EH (cell line): Measurements from ENCODE around the gene NOL4L.
"Not testable (repeated sequence)": the region's sequence is repeated elsewhere in the genome, so short reads cannot be mapped to it uniquely, and the experiment has no call there.

ENCODE experiments used
- DNase-seq: peaks from one replicate; pipeline ENCODE4 v3.0.0-alpha.2; 2015; ENCODE audit warnings: low read depth

The NOL4L gene

DNA sequence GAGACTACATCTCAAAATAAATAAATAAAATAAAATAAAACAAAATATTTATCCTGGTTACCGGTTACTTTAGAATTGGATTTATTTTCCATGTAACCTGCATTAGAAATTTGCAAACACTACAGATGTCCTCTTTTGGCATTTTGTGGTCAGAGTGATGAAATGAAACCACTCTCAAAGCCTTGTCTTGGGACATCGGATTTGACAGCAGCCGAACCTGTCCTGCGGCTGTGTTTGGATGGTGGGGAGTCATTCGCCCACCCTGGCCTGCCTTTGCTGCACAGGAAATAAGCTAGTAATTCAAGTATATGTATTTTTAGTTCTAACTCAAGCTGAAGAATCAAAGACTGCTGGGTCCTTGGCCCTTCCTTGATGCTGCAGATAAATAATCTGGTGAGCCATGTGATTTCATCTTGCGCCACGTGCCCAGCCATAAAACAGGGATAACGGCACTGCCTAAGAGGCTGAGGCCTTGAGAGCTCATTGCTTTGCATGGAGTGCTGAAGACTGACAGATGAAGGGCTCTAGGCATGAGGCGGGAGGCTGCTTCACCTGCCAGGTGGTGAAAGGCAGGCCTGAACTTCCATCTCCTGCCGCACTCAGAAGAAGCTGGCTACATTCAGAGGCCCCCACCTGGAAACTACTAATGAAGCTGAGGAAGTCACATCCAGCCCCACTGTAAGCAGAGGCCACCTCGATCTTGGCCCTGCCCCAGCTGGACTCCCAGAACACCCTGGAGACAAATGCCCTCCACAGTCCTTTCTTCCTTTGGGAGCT, 76.9 kb downstream of the NOL4L start:
- DNase-seq = no peak

DNA sequence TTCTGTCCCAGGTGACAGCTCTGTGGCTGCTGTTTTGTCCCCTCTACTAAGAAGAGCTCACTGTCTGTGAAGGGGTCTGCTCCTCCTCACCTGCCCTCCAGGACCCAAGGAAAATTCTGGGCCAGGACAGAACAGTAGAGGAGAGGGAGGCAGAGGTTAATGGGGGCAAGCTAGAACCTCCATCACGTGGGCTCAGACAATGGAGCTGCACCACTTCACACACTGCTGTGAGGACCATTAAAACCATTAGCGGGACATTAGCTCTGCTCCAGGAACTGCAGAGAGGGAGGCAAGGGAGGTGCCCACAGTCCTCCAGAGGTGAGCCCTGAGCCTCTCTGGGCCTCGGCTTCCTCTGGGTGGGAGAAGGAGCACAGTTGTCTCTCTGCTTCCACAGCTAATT, 78.4 kb downstream of the NOL4L start:
- no peak for DNase-seq

GRCh38 chr20:32505723-32506473, 79.2 kb downstream of the NOL4L start:
- no peak for DNase-seq

DNA sequence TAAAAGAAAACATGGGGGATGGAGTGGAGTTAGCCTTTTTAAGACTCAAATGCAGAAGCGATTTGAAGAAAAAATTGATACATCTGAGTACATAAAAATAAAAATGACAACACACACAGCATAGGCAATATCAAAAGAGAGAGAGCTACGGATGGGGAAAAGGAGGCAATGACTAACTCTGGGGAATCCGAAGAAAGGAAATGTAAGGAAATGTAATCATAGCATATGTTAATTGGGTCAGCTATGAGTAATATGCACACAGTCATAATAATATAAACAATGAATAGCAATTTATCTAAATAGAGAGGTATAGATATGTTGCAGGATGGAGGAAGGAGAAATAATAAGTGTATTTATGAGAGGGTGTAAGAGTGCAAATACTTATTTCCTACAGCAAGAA, 83.4 kb downstream of the NOL4L start:
- peak; percentile 51 for DNase-seq

DNA sequence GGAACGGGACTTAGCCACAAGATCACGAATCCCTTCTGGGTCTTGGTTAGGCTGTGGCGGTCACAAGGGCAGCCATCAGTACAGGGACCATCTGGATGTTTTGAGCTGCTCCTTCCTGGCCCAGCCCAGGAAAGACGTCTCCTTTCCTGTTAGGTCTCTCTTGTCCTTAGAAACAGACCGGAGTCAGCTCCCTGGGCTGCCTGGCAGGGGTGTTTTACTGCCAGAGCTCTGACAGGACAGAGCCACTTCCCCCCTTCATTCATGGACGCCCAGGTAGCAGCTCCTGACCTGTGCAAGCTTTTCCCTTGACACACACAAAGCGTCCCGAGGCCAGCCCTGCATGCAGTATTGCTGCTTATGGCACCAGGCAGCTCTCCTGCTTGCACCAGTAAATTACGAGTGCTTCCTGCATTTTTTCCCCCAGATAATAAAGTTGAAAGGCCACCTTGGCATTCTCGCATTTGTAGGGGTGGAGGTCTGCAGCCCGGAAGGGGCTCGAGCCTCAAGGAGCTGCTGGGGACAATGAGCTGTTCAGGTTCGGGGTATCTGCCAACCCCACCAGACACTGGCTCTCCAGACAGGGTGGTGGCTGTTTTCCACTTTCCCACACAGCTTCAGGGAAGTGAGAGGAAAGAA, 87.4 kb downstream of the NOL4L start:
- no peak for DNase-seq

DNA sequence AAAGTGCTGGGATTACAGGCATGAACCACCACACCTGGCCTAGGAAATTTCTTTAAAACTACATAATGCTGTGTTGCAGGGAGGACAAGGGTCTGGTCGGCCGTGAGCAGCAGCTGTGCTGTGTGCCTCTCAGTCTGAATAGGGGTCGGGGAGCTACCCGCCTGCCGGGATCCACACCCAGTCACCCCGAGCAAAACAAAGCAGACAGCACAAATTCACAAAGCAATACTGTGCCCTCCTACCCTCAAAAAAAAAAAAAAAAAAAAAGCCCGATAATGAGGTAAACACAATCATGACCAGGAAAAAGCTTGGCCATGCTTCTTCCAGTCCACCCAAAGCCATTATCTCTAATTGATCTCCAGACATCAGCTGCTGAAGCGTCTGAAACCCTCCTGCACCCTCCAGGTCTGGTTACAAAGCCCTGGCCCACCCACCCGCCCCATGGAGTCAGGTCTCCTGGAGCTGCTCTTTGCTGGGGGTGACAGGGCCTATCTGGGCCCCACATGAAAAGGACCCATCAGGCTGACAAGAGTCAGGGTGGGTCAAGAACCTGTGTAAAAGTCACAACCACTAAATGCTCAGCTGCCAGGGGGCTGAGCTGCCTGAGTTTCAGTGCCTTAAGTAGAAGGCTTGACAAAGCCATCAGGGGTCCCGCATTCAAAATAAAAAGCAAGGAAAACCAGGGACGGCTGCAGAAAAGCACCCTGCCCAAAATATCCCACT, 88.2 kb downstream of the NOL4L start:
- DNase-seq = no peak

- no peak for DNase-seq
Observed at GRCh38 chr20:32495949-32496348, 89.2 kb downstream of the NOL4L start.

DNA sequence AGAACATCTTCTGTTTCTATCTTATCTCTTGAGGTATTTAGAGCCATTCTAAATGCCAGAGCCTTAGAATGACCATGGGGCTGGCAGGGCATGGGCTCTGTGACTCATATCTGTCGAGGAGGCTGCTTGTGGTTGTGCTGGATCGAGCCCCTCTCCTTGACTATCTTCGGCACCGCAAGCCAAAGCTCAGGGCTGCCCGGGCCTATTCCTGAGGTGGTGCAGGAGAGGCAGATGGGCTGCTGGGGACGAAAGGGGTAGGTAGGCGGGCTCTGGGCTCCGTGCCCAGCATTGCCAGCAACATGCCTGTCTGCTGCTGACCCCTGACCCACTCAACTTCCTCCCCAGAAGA, 89.9 kb downstream of the NOL4L start:
- no peak for DNase-seq

GRCh38 chr20:32494483-32495216, 90.5 kb downstream of the NOL4L start:
- DNase-seq = no peak

- no peak for DNase-seq
Observed at GRCh38 chr20:32493356-32493755, 91.8 kb downstream of the NOL4L start.

GRCh38 chr20:32491764-32492151, 93.4 kb downstream of the NOL4L start:
- DNase-seq = not testable (repeated sequence)

DNA sequence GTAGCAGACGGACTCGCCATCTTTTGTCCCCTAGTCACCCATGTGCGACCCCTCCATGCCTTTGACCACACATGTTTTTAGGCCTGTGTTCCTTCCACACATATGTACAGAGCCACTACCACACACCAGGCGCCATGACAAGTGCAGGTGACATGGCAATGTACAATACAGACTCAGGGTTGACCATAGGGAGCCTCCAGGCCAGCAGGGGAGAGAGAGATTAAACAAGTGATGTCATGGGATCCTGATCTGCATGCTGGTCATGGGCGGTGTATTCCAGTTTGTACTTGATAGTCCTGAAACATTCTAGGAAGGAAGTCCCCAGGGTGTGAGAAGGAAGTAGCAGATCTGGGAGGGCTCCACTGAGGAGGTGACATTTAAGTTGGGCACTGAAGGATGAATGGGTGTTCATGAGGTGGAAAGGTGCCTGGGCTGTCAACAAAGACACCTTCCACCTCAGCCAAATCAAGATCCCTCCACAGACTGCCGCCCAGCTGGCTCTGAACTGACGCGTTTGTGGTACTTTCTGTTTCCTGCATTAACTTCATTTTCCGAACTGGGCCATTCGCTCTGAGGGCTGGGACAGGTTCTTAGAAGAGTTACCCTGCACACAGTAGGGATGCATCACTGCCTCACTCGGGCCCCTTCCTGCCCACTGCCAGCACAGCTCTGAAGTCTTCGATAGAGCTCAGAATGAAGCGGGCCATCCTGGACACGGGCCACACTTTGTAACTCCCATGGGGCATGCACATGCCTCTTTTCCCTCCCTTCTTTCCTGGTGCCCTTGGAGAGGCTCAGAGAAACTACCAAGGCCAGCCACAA, 94.0 kb downstream of the NOL4L start:
- DNase-seq = no peak

GRCh38 chr20:32488066-32488838, 96.9 kb downstream of the NOL4L start:
- DNase-seq = no peak

DNA sequence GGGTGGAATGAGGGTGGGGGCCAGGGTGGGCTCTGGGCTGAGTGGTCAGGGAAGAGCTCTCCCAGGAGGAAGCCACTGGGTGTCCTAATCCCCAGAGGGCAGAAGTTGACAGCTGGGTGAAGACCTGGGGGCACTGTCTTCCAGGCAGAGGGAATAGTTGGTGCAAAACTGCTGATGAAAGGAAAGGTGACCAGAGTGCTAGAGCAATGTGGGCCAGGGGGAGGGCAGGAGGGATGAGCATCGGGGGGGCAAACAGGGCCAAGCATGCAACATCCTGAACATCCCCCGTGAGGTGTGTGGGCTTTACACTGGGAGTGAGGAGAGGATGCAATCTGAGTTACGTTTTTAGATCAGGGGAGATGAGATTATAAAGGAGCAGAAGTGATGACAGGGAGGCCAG, 97.8 kb downstream of the NOL4L start:
- DNase-seq = no peak

DNA sequence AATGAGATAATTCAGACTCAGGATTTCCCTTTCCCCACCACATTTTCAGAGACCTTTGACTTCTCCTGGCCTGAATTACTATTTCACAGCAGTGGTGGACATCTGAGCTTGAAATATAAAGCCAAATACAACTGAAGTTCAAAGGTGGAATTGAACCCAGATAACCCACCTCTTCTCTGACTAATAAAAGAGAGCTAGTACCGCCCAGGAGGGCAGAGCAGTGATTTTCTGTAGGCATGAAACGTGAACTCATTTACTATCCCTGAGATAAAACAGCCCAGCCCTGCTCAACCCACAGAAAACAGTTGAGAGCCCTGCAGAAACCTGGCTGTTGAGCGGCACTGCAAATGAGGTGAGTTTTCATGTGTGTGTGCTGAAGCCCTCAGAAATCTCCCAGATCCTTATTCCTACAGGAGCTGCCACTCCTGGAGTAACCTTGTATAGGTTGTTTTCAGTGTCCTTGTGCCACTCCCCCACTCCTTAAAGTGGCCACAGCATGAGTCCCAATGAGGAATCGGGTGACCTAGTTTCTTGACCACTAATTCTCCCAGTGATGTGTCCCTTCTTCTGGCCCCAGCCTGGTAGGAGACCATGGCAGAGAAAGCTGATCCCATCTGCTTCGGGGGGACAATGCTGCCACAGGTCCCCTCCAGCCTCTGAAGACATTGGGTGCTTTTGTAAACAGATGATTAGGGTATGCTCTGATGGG, 99.2 kb downstream of the NOL4L start:
- DNase-seq = no peak

DNA sequence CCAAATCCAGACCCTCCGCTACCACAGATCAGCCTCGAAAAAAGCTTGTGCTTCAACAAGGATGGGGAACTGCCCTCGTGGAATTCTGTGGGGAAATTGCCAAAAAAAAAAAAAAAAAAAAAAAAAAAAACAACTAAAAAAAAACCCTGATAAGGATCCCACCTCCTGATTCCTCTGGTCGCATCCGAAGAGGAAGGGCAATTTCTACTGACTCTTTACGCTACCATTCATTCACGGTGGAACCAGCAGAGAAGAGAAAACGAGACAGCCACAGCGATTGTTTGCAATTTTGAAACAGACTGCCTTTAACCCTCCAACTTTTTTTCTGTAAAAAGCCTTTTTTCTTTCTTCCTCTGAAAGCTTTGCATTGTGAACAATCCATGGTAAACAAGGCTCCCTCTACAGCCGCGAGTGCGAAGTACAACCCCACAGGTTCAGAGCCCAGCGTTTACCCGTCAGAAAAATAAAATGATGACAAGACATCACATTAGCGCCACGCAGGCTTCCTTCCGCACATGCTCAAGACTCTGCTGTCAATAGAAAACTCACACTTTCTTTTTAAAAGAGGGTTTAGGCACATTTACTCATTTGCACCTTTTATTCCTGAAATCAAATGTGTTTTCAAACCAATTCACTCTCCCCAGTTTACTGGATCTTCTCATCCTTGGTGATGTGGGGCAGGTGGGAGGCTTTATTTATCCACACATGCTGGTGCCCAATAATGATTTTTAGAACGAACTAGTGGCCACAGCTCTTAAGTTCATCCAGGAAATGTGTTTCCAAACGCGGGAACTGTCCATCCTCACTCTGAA, 100.0 kb downstream of the NOL4L start:
- DNase-seq = peak; percentile 86

- DNase-seq = peak; percentile 35
Observed at GRCh38 chr20:32484225-32484957, 100.7 kb downstream of the NOL4L start.
